Left ventricle myocardium inferior (tissue), 1 donor: ENCODE measurements around the gene LNX1. TPM values are rescaled to one million over a fixed set of nuclear protein-coding genes. Genes with fewer than 3 reads are reported as not detected.

ENCODE experiments used
- DNase-seq: peaks from one replicate; pipeline ENCODE4 v3.0.0-alpha.2; 2020
- H3K27ac ChIP-seq: fragments of 200-600 bp; replicated peaks from 2 replicates; pipeline ENCODE4 v1.8.0; 2021
- H3K27me3 ChIP-seq: fragments of 200-600 bp; 2 replicates; pipeline ENCODE4 v1.8.0; 2021; ENCODE audit warnings: low read depth
- H3K36me3 ChIP-seq: fragments of 200-600 bp; 2 replicates; pipeline ENCODE4 v1.8.0; 2021
- H3K4me1 ChIP-seq: fragments of 200-600 bp; 2 replicates; pipeline ENCODE4 v1.8.0; 2021
- H3K4me3 ChIP-seq: fragments of 200-600 bp; 2 replicates; pipeline ENCODE4 v1.8.0; 2021; ENCODE audit warnings: mild to moderate bottlenecking, moderate library complexity
- H3K9me3 ChIP-seq: fragments of 200-600 bp; replicated peaks from 2 replicates; pipeline ENCODE4 v1.8.0; 2021
- CTCF ChIP-seq: fragments of 200-600 bp; IDR thresholded peaks from 2 replicates; pipeline ENCODE4 v1.8.0; 2021; ENCODE audit warnings: antibody characterized with exemption, mild to moderate bottlenecking, borderline replicate concordance
- intact Hi-C: fragments of 100-400 bp; cut with micrococcal nuclease; formaldehyde crosslinking; loops from one replicate; pipeline ENCODE4 v1.11.0; 2022
- total RNA-seq: library from RNA; stranded (reverse); fragmentation: NEBNext Ultra II Directional; extraction: Animal tissue kit (Norgen Biotek cat#: 25700); gene quantifications from one replicate; pipeline ENCODE4 v1.2.1, GENCODE V29; 2021
- donor health status: DM: no; HTN: yes; CAD: no; lungs with severe emphysema.

Gene LNX1
- total RNA-seq, 1 donor from 2014 or later = 9.5 TPM

- intact Hi-C loops = no loop called here
- no peak overlapping the region for H3K4me3 ChIP-seq
- H3K36me3 ChIP-seq = no peaks in the 10 kb centered on the region
- no peak overlapping the region for H3K27ac ChIP-seq
- no peak for DNase-seq
- H3K4me1 ChIP-seq = peaks cover under 1% of the 10 kb centered on the region
- no peaks in the 10 kb centered on the region for H3K27me3 ChIP-seq
- H3K9me3 ChIP-seq = peaks cover 6% of the 10 kb centered on the region
- no peak for TF ChIP-seq CTCF
These were observed 22.1 kb upstream of the LNX1 start for GRCh38 chr4:53613428-53613827.

GRCh38 chr4:53608649-53609048 lies 17.4 kb upstream of the LNX1 start:
- intact Hi-C loops = no loop called here
- no peaks in the 10 kb centered on the region for H3K36me3 ChIP-seq
- H3K27ac ChIP-seq = no peak overlapping the region
- TF ChIP-seq CTCF = no peak
- no peak overlapping the region for H3K4me3 ChIP-seq
- H3K27me3 ChIP-seq = no peaks in the 10 kb centered on the region
- H3K4me1 ChIP-seq = no peaks in the 10 kb centered on the region
- DNase-seq = no peak
- H3K9me3 ChIP-seq = peaks cover 12% of the 10 kb centered on the region

- H3K4me1 ChIP-seq = no peaks in the 10 kb centered on the region
- H3K36me3 ChIP-seq = no peaks in the 10 kb centered on the region
- intact Hi-C loops = no loop called here
These were observed 17.0 kb upstream of the LNX1 start for GRCh38 chr4:53608242-53608641.

GRCh38 chr4:53605783-53606182 lies 14.5 kb upstream of the LNX1 start:
- Histone ChIP-seq H3K27me3 (no peaks in the 10 kb centered on the region), H3K27ac (no peak overlapping the region), H3K36me3 (no peaks in the 10 kb centered on the region), H3K4me3 (no peak overlapping the region), H3K9me3 (peaks cover 12% of the 10 kb centered on the region), H3K4me1 (no peaks in the 10 kb centered on the region)
- TF ChIP-seq CTCF = no peak
- no peak for DNase-seq
- intact Hi-C loops = no loop called here

More at GRCh38 chr4:53608242-53608641, 17.0 kb upstream of the LNX1 start:
- Histone ChIP-seq H3K27me3 (no peaks in the 10 kb centered on the region), H3K27ac (no peak overlapping the region), H3K4me3 (no peak overlapping the region), H3K9me3 (peaks cover 12% of the 10 kb centered on the region)
- DNase-seq = no peak
- no peak for TF ChIP-seq CTCF

GRCh38 chr4:53602390-53602789 lies 11.1 kb upstream of the LNX1 start:
- no peak overlapping the region for H3K4me3 ChIP-seq
- no peaks in the 10 kb centered on the region for H3K36me3 ChIP-seq
- DNase-seq = no peak
- no peaks in the 10 kb centered on the region for H3K9me3 ChIP-seq
- intact Hi-C loops = no loop called here
- no peaks in the 10 kb centered on the region for H3K27me3 ChIP-seq
- no peak for TF ChIP-seq CTCF
- peaks cover 5% of the 10 kb centered on the region for H3K4me1 ChIP-seq
- no peak overlapping the region for H3K27ac ChIP-seq
